HepG2 (cell line): Measurements from ENCODE around the gene MAPK8IP1. TPM values are rescaled to one million over a fixed set of nuclear protein-coding genes. Genes with fewer than 3 reads are reported as not detected.
A peak's percentile ranks its signal among the peaks of the same experiment; 100 is the strongest.

ENCODE experiments used
- ATAC-seq: fragments of 200-7000 bp; cut with Tn5 transposase; 3 replicates; pipeline ENCODE4 v1.9.1; 2020; ENCODE audit warnings: mild to moderate bottlenecking, moderate library complexity
- BruUV-seq: library from RNA; stranded (reverse); fragments of 400-500 nt; replicated peaks from 2 replicates; lab custom pipeline; 2021; lab: Mats Ljungman, UMichigan
- CTCF ChIA-PET: fragments of 300-600 bp; formaldehyde crosslinking; extraction: SDS; loops from one replicate; lab custom pipeline; 2021; ENCODE audit warnings: low total read pairs, inconsistent platforms, low intra/inter-chr PET ratio; lab: Yijun Ruan, JAX
- POLR2A ChIA-PET: fragments of 350-600 bp; sonication (Branson Sonifier 250); formaldehyde crosslinking; loops from one replicate; lab custom pipeline; 2020; ENCODE audit warnings: antibody characterized with exemption, inconsistent platforms; lab: Yijun Ruan, JAX
- DNase-seq: peaks from one replicate; pipeline ENCODE4 v3.0.0-alpha.2; 2015; ENCODE audit warnings: low spot score
- FAIRE-seq: peaks from 3 replicates; lab custom pipeline; 2011; peaks lifted over from hg19 to GRCh38; lab: Jason Lieb, UNC
- H2AFZ ChIP-seq: one replicate; pipeline ENCODE4 v1.6.1; 2011; ENCODE audit warnings: low read length, inconsistent platforms
- H3K27ac ChIP-seq: fragments of 300-600 bp; 3 replicates; pipeline ENCODE4 v1.8.0; 2011; ENCODE audit warnings: mixed run types, mild to moderate bottlenecking, mixed read lengths, low read length, inconsistent platforms; ENCODE audit not compliant: insufficient read depth; ENCODE audit errors: extremely low read length
- H3K27me3 ChIP-seq, 2 experiments: fragments of 200-600 bp in 1 of 2; 2 replicates in 1 of 2; 3 replicates in 1 of 2; pipeline versions ENCODE4 v1.6.0 to v1.8.0; 2011; ENCODE audit warnings: low read length in 2 of 2, mild to moderate bottlenecking in 2 of 2, moderate library complexity in 2 of 2, inconsistent platforms in 1 of 2; ENCODE audit not compliant: insufficient read depth in 2 of 2, control insufficient read depth in 1 of 2
- H3K36me3 ChIP-seq, 2 experiments: fragments of 200-600 bp in 1 of 2; replicated peaks in 1 of 2; 2 replicates in 1 of 2; 3 replicates in 1 of 2; pipeline versions ENCODE4 v1.5.1 to v1.8.0; 2011; ENCODE audit warnings: low read length in 2 of 2, inconsistent platforms in 1 of 2; ENCODE audit not compliant: insufficient read depth in 2 of 2, control insufficient read depth in 1 of 2
- H3K4me1 ChIP-seq: 2 replicates; pipeline ENCODE4 v1.5.1; 2012; ENCODE audit warnings: low read length, inconsistent platforms; ENCODE audit not compliant: insufficient read depth
- H3K4me2 ChIP-seq: 2 replicates; pipeline ENCODE4 v1.6.0; 2011; ENCODE audit warnings: low read depth, low read length, inconsistent platforms
- H3K4me3 ChIP-seq, 3 experiments: fragments of 200-600 bp in 1 of 3; sonication (generic), shearing (Covaris generic) in 1 of 3; replicated peaks in 1 of 3; 2 replicates each; pipeline ENCODE4 v1.5.1; 2011 to 2016; ENCODE audit warnings: low read length in 3 of 3, inconsistent platforms in 2 of 3, low read depth in 2 of 3, mild to moderate bottlenecking in 2 of 3, control low read depth in 1 of 3, mixed read lengths in 1 of 3; ENCODE audit not compliant: insufficient read depth in 1 of 3
- H3K79me2 ChIP-seq: one replicate; pipeline ENCODE4 v1.6.1; 2011; ENCODE audit warnings: low read length, inconsistent platforms; ENCODE audit not compliant: insufficient read depth
- H3K9ac ChIP-seq: 2 replicates; pipeline ENCODE4 v1.6.0; 2011; ENCODE audit warnings: mild to moderate bottlenecking, low read depth, low read length, inconsistent platforms; ENCODE audit not compliant: insufficient read depth
- H3K9me3 ChIP-seq: 2 replicates; pipeline ENCODE4 v1.5.1; 2012; ENCODE audit warnings: mild to moderate bottlenecking, low read length
- H4K20me1 ChIP-seq: 2 replicates; pipeline ENCODE4 v1.6.0; 2011; ENCODE audit warnings: inconsistent platforms, mild to moderate bottlenecking, low read length, moderate library complexity; ENCODE audit not compliant: insufficient read depth
- FOSL1 ChIP-seq: sonication (generic); formaldehyde crosslinking; IDR thresholded peaks from 2 replicates; pipeline ENCODE4 v1.9.0; 2021; ENCODE audit warnings: missing genetic modification reagents, borderline replicate concordance
- HMGA1 ChIP-seq: sonication (generic); formaldehyde crosslinking; conservative IDR thresholded peaks from 2 replicates; pipeline ENCODE4 v1.4.0; 2020; ENCODE audit warnings: missing genetic modification reagents
- KMT2A ChIP-seq: sonication (generic); formaldehyde crosslinking; IDR thresholded peaks from 2 replicates; pipeline ENCODE4 v1.4.0; 2020; ENCODE audit warnings: missing genetic modification reagents
- MIER2 ChIP-seq: IDR thresholded peaks from 2 replicates; pipeline ENCODE4 v1.6.1; 2016; ENCODE audit warnings: missing biosample characterization, missing genetic modification reagents
- MXD4 ChIP-seq: IDR thresholded peaks from 2 replicates; pipeline ENCODE4 v1.6.1; 2016; ENCODE audit warnings: mild to moderate bottlenecking, missing biosample characterization, missing genetic modification reagents
- NFKBIZ ChIP-seq: IDR thresholded peaks from 2 replicates; pipeline ENCODE4 v1.6.1; 2018; ENCODE audit warnings: missing genetic modification reagents, missing compliant biosample characterization
- NR2F1 ChIP-seq, 2 experiments: fragments of 450-650 bp in 1 of 2; formaldehyde crosslinking in 1 of 2; IDR thresholded peaks; 2 replicates each; pipeline versions ENCODE4 v1.5.0 to v1.6.1; 2016 to 2020; ENCODE audit warnings: mild to moderate bottlenecking in 1 of 2, missing compliant biosample characterization in 1 of 2, missing genetic modification reagents in 1 of 2, moderate library complexity in 1 of 2
- SNRNP70 ChIP-seq: fragments of 200-400 bp; formaldehyde crosslinking; IDR thresholded peaks from 2 replicates; pipeline ENCODE4 v1.6.1; 2017; ENCODE audit warnings: mild to moderate bottlenecking, low read depth, low read length, moderate library complexity
- SPEN ChIP-seq: sonication (generic); formaldehyde crosslinking; IDR thresholded peaks from 2 replicates; pipeline ENCODE4 v1.5.1; 2020; ENCODE audit warnings: low read depth, mild to moderate bottlenecking, missing genetic modification reagents
- TGIF2 ChIP-seq: IDR thresholded peaks from 2 replicates; pipeline ENCODE4 v1.6.1; 2016; ENCODE audit warnings: control low read depth, missing compliant biosample characterization
- ZFP62 ChIP-seq: sonication (generic); formaldehyde crosslinking; IDR thresholded peaks from 2 replicates; pipeline ENCODE4 v1.4.0; 2020; ENCODE audit warnings: missing genetic modification reagents
- ZFP90 ChIP-seq: sonication (generic); formaldehyde crosslinking; IDR thresholded peaks from 2 replicates; pipeline ENCODE4 v1.8.0; 2022; ENCODE audit warnings: missing genetic modification reagents, mild to moderate bottlenecking, inconsistent platforms, borderline replicate concordance
- ZFYVE20 ChIP-seq: sonication (generic); formaldehyde crosslinking; IDR thresholded peaks from 2 replicates; pipeline ENCODE4 v1.8.0; 2023; ENCODE audit warnings: low read depth, mild to moderate bottlenecking, moderate library complexity, missing genetic modification reagents, borderline replicate concordance
- WGBS: methylation state at CpG from one replicate; pipeline ENCODE4 v1.1.6; 2017; ENCODE audit warnings: low lambda C conversion rate; 5-methylcytosine and 5-hydroxymethylcytosine counted together
- in situ Hi-C: cut with HindIII; loops from 2 replicates; pipeline ENCODE4 v1.10.0; 2017; ENCODE audit warnings: low pct_unique_long_range_greater_than_20kb; ENCODE audit not compliant: extremely low pct_ligation_motif_present
- intact Hi-C: fragments of 100-400 bp; cut with micrococcal nuclease; formaldehyde crosslinking; loops from one replicate; pipeline ENCODE4 v1.10.0; 2022; ENCODE audit not compliant: unreplicated experiment
- polyA plus RNA-seq, 8 experiments: library from polyadenylated mRNA; depleted of rRNA in 3 of 8; stranded (reverse) in 7 of 8; unstranded in 1 of 8; fragments of >200 nt; fragmentation: Illumina TruSeq in 4 of 8; extraction: Trizol in 4 of 8; gene quantifications; 2 replicates each; pipeline versions ENCODE4 v1.2.1 to v1.2.3, GENCODE V29; 2011 to 2016; ENCODE audit warnings: low read depth in 4 of 8, missing spikeins in 1 of 8, mixed read lengths in 1 of 8; ENCODE audit not compliant: insufficient read depth in 1 of 8
- total RNA-seq, 5 experiments: library from RNA; depleted of rRNA; stranded (reverse); fragments of >200 nt; fragmentation: Illumina TruSeq; extraction: Trizol; gene quantifications; 2 replicates each; pipeline ENCODE4 v1.2.3, GENCODE V29; 2016; ENCODE audit warnings: low read depth in 1 of 5
- TF ChIP-seq, protein P1 (sequence below): sonication (generic); formaldehyde crosslinking; IDR thresholded peaks from 2 replicates; pipeline ENCODE4 v1.5.0; 2020; ENCODE audit warnings: mild to moderate bottlenecking, low read depth, missing genetic modification reagents, borderline replicate concordance
- TF ChIP-seq, protein P2 (sequence below): sonication (generic); formaldehyde crosslinking; conservative IDR thresholded peaks from 2 replicates; pipeline ENCODE4 v1.4.0; 2020; ENCODE audit warnings: missing genetic modification reagents
- TF ChIP-seq, protein P3 (sequence below): IDR thresholded peaks from 2 replicates; pipeline ENCODE4 v1.6.1; 2016; ENCODE audit warnings: missing compliant biosample characterization, missing genetic modification reagents, borderline replicate concordance
- TF ChIP-seq, protein P4 (sequence below): sonication (generic); formaldehyde crosslinking; IDR thresholded peaks from 2 replicates; pipeline ENCODE4 v1.4.0; 2020; ENCODE audit warnings: missing genetic modification reagents, borderline replicate concordance

The MAPK8IP1 gene
- total and polyA plus RNA-seq, 2 of the 13 experiments (the other 11 are each of a cell fraction or from before 2014, with no cell fraction given): 2.2 to 4.2 TPM

DNA sequence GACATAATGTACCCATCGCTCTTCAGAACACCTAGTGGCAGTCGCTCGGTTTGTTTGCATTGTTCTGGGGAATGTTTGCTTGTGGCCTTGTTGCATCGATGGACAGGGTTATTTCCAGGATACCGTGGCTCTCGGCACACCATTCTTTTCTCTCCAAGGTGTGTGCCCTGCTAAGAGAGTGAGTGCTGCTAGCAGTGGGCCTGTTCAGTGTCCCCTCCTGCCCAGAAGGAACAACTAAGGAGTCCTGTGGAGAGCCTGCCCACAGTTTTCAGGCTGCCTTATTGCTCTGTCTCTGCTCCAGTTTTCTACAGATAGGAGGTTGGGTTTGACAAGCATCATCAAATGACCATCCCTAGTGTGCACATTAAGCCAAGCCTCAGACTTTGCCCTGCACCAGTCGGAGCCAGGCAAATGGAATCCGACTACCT, 36.8 kb upstream of the MAPK8IP1 start:
- POLR2A ChIA-PET: no interaction called here
- TF ChIP-seq SNRNP70 (no peak), ZFYVE20 (CRISPR knock-in tag) (no peak), FOSL1 (no peak), ZFP90 (CRISPR knock-in tag) (no peak), MIER2 (CRISPR knock-in tag) (peak; percentile 14; the same call in 1 of the 2 replicates), MXD4 (CRISPR knock-in tag) (no peak), HMGA1 (no peak), NR2F1 (CRISPR knock-in tag; IDR thresholded peaks at IDR 0.05) (no peak), KMT2A (no peak), SPEN (no peak), TGIF2 (CRISPR knock-in tag) (no peak), ZFP62 (CRISPR knock-in tag) (no peak), NFKBIZ (no peak)
- TF ChIP-seq, protein P1, sequence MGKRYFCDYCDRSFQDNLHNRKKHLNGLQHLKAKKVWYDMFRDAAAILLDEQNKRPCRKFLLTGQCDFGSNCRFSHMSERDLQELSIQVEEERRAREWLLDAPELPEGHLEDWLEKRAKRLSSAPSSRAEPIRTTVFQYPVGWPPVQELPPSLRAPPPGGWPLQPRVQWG: no peak
- TF ChIP-seq, protein P2, sequence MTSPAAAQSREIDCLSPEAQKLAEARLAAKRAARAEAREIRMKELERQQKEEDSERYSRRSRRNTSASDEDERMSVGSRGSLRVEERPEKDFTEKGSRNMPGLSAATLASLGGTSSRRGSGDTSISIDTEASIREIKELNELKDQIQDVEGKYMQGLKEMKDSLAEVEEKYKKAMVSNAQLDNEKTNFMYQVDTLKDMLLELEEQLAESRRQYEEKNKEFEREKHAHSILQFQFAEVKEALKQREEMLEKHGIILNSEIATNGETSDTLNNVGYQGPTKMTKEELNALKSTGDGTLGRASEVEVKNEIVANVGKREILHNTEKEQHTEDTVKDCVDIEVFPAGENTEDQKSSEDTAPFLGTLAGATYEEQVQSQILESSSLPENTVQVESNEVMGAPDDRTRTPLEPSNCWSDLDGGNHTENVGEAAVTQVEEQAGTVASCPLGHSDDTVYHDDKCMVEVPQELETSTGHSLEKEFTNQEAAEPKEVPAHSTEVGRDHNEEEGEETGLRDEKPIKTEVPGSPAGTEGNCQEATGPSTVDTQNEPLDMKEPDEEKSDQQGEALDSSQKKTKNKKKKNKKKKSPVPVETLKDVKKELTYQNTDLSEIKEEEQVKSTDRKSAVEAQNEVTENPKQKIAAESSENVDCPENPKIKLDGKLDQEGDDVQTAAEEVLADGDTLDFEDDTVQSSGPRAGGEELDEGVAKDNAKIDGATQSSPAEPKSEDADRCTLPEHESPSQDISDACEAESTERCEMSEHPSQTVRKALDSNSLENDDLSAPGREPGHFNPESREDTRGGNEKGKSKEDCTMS (CRISPR knock-in tag): no peak
- TF ChIP-seq, protein P3, sequence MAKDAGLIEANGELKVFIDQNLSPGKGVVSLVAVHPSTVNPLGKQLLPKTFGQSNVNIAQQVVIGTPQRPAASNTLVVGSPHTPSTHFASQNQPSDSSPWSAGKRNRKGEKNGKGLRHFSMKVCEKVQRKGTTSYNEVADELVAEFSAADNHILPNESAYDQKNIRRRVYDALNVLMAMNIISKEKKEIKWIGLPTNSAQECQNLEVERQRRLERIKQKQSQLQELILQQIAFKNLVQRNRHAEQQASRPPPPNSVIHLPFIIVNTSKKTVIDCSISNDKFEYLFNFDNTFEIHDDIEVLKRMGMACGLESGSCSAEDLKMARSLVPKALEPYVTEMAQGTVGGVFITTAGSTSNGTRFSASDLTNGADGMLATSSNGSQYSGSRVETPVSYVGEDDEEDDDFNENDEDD: no peak; the same call in 1 of the 2 replicates
- TF ChIP-seq, protein P4, sequence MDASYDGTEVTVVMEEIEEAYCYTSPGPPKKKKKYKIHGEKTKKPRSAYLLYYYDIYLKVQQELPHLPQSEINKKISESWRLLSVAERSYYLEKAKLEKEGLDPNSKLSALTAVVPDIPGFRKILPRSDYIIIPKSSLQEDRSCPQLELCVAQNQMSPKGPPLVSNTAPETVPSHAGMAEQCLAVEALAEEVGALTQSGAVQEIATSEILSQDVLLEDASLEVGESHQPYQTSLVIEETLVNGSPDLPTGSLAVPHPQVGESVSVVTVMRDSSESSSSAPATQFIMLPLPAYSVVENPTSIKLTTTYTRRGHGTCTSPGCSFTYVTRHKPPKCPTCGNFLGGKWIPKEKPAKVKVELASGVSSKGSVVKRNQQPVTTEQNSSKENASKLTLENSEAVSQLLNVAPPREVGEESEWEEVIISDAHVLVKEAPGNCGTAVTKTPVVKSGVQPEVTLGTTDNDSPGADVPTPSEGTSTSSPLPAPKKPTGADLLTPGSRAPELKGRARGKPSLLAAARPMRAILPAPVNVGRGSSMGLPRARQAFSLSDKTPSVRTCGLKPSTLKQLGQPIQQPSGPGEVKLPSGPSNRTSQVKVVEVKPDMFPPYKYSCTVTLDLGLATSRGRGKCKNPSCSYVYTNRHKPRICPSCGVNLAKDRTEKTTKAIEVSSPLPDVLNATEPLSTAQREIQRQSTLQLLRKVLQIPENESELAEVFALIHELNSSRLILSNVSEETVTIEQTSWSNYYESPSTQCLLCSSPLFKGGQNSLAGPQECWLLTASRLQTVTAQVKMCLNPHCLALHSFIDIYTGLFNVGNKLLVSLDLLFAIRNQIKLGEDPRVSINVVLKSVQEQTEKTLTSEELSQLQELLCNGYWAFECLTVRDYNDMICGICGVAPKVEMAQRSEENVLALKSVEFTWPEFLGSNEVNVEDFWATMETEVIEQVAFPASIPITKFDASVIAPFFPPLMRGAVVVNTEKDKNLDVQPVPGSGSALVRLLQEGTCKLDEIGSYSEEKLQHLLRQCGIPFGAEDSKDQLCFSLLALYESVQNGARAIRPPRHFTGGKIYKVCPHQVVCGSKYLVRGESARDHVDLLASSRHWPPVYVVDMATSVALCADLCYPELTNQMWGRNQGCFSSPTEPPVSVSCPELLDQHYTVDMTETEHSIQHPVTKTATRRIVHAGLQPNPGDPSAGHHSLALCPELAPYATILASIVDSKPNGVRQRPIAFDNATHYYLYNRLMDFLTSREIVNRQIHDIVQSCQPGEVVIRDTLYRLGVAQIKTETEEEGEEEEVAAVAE (CRISPR knock-in tag): no peak

More for the DNA sequence above, 36.8 kb upstream of the MAPK8IP1 start:
- WGBS: 3% methylated on average over 5 of the region's 8 CpGs
- Histone ChIP-seq H3K9ac (peak overlapping the region; percentile 94), H3K27ac (peak overlapping the region; percentile 84), H3K9me3 (no peaks in the 10 kb centered on the region), H2AFZ (no peak overlapping the region), H3K36me3 (peaks cover 3 to 7% of the 10 kb centered on the region in 2 experiments; a peak in 3 of 5 replicates), H3K4me1 (peaks cover 75% of the 10 kb centered on the region), H3K4me3 (peak overlapping the region; percentile 77 to 97 (median 96)), H4K20me1 (peaks cover 38% of the 10 kb centered on the region), H3K27me3 (no peaks in the 10 kb centered on the region; a peak in 1 of 5 replicates), H3K4me2 (peak overlapping the region; percentile 93), H3K79me2 (peaks cover 50% of the 10 kb centered on the region)
- TSS peak; percentile 58 for BruUV-seq
- CTCF ChIA-PET: no interaction called here
- intact Hi-C loops: loop anchor here (5.0 to 10.0 kb wide), 3 partner anchors 74 to 279 kb away; partner anchors contain the start of gene LARGE2
- in situ Hi-C loops: no loop called here
- ATAC-seq (peak; percentile 68), FAIRE-seq (peak; percentile 74), DNase-seq (peak; percentile 78)
